Measurements from ENCODE around the gene NUBP1.

DNA sequence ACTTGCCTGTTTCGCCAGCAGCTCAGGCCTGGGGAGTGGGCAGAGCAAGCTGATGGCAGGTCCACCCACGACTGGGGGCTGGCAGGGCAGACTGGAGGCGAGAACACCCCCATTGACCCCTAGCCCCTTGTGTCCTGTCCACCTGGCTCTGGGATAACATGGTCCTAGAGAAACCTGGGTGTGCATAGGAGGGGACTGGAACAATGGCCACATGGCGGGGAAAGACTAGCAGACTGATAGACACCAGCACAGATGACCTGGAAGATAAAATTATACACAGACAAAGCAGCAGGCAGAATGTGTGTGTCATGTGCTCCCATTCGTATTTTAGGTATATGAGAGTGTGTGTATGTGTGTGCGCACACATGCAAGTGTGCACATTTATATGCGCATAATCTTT, 23.5 kb downstream of the NUBP1 start:
- no peak for TF ChIP-seq POLR2A (IDR thresholded peaks at IDR 0.05; ENCODE audit: extremely low read depth, insufficient read length)
- TF ChIP-seq, protein P1, sequence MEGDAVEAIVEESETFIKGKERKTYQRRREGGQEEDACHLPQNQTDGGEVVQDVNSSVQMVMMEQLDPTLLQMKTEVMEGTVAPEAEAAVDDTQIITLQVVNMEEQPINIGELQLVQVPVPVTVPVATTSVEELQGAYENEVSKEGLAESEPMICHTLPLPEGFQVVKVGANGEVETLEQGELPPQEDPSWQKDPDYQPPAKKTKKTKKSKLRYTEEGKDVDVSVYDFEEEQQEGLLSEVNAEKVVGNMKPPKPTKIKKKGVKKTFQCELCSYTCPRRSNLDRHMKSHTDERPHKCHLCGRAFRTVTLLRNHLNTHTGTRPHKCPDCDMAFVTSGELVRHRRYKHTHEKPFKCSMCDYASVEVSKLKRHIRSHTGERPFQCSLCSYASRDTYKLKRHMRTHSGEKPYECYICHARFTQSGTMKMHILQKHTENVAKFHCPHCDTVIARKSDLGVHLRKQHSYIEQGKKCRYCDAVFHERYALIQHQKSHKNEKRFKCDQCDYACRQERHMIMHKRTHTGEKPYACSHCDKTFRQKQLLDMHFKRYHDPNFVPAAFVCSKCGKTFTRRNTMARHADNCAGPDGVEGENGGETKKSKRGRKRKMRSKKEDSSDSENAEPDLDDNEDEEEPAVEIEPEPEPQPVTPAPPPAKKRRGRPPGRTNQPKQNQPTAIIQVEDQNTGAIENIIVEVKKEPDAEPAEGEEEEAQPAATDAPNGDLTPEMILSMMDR (IDR thresholded peaks at IDR 0.05; ENCODE audit: low read depth, low read length), result no peak
- TF ChIP-seq, protein P2, sequence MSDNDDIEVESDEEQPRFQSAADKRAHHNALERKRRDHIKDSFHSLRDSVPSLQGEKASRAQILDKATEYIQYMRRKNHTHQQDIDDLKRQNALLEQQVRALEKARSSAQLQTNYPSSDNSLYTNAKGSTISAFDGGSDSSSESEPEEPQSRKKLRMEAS (IDR thresholded peaks at IDR 0.05; ENCODE audit: low read depth, low read length), result no peak

Data from NB4 (cell line).